GM18520 (cell line): ENCODE results near the gene AATK.

Source experiments
- ATAC-seq: cut with Tn5 transposase; IDR thresholded peaks from one replicate; pipeline ENCODE4 v1.9.1; 2021; ENCODE audit not compliant: unreplicated experiment

The AATK gene

DNA sequence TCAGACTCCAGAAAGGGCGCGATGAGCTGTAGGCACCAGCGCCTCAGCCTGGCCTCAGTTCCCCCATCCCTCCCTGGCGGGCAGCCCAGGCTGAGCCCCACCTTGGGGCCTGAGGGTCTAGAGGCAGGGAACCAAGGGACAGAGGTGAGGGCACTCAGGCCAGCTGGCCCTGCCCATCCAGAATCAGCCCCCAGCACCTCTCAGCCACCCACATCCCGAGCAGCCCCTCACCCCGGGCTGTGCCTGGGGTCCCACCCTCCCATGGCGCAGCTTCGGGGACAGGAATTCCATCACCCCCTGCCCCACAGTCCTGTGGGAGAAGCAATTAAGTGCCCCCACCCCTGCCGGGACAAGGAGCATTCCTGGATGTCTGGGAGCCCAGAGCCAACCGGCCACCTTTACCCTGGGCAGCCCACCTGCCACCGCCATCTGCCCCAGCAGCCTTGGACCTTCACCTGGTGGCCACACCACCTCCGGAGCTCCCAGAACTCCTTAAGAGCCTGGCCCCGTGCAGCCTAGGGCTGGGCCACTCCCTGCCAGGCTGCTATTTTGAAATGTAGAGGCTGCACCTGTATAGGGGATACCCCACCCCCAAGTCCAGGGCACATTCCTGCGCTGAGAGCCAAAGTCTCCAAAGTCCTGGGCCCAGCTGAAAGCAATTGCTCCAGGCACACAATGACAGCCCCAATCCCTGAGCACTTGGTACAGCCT lies 34.4 kb downstream of the AATK start:
- ATAC-seq: no peak

DNA sequence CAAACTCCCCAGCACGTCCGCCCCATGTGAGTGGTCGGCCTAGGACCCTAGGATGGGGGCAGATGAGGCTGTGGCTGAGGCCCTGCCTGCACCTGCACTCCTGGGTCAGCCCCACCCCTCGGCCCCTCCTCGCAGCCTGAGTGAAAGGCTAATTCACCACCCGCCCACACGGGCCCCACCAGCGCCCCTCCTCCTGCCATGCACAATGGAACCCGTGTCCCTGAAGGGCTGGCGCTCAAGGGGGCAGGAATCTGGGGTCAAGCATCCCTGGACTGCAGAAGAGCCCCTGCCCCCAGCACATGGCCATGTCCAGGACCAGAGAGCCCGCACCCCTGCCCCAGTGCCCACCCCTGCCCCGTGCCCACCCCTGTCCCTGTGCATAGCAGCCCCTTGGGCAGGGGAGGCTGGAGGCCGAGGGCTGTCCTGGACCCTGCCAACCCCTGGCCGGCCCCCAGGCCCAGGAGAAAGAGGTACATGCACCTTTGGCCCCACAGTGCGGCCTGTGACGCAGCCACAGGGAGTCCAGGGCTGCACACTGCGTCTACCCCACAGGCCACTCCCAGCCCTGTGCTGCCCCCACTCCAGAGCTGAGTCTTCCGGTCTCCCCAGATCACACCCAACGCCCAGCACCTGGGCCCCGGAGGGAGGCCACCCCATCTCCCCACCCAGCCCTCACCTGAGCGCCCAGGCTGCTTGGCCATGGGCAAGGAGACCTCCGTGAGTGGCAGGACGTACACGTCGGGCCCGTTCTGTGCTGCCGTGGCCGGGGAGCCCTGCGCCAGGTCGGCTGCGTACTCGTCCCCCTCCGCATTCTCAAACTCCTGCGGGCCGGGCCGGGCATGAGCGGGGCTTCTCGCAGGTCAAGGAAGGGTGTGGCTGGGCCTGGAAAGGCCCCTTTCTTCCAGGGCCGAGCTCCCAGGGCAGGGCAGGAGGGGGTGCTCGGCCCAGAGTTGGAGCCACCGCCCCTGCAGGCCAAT lies 35.3 kb downstream of the AATK start:
- no peak for ATAC-seq

- ATAC-seq: no peak
Observed at GRCh38 chr17:81129711-81130367, 36.2 kb downstream of the AATK start.

DNA sequence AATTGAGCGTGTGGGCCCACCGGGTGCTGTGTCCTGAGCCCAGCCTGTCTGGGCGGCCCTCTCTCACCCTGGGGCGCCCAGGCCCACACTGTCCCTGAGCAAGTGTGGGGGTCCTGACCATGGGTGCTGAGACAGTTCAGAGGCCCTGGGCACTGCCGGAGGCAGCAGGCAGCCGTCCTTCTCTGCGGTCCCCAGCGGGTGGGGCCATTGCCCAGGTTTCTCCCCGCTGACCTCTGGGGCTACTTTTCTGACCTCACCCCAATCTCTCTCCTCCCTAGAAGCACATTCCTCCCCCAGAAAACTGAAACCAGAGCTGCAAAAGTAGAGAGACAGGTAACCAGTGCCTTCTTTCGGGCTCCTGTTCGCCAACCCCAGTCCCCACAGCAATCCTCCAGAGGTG lies 36.7 kb downstream of the AATK start:
- no peak for ATAC-seq

DNA sequence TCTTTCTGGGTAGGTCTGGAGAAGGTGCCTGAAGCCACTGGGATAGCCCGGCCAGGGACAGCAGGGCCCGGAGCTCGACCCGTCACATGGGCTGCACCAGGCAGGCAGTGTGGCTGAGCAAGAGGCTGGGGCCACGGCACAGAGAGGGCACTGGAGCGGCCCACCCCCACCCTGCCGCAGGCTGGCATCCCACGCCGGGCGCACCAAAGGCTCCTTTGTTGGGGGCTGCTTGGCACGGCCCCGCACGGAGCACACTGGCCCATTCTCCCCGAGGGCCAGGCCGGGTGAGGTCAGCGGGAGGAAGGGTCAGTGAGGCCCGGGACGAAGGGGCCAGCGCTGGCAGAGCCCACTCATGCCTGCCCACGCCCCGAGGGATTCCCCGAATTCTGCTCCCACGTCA lies 37.2 kb downstream of the AATK start:
- no peak for ATAC-seq

GRCh38 chr17:81128338-81128737 lies 37.7 kb downstream of the AATK start:
- ATAC-seq: no peak

- ATAC-seq: no peak
Observed at GRCh38 chr17:81127526-81128177, 38.4 kb downstream of the AATK start.

- ATAC-seq: no peak
Observed at GRCh38 chr17:81127133-81127455, 38.9 kb downstream of the AATK start.

DNA sequence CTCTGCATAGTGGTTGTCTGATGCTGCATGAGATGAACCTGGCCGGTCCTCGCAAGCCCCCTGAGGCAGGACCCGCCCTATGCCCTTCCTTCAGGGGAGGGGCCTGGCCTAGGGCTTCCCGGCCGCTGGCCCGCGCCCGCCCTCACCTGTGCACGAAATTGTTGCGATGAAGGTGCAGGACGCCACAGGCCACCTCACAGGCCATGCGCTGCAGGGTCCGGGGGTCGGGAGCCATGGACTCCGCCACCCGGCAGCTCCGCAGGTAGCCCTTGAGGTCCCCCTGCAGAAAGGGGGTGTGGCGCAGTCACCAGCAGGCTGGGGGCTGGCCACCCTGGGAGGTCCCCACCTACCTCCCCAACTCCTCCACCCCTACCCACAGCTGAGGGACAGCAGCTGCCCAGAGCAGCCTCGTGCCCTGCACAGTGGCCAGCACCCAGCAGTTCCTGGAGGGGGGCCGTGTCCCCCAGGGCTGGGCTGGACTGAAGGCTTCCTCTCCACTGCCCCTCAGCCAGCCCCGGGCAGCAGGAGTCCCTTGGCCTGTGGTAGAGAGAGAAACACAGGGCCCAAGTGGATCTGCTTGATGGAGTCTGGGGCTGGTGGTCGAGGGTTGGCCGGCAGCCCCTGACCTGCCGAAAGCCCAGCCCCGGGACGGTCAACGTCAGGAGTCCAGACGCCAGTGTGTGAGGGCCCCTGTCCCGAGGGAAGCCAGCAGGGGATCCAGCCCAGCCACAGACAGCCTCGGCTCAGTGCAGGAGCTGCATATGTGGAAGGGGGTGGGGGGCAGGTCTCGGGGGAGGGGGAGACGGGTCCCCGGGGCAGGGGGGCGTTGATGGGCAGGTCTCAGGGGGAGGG lies 39.5 kb downstream of the AATK start:
- no peak for ATAC-seq

- no peak for ATAC-seq
Observed at GRCh38 chr17:81125573-81126081, 40.4 kb downstream of the AATK start.

- no peak for ATAC-seq
Observed at GRCh38 chr17:81124377-81124776, 41.6 kb downstream of the AATK start.

DNA sequence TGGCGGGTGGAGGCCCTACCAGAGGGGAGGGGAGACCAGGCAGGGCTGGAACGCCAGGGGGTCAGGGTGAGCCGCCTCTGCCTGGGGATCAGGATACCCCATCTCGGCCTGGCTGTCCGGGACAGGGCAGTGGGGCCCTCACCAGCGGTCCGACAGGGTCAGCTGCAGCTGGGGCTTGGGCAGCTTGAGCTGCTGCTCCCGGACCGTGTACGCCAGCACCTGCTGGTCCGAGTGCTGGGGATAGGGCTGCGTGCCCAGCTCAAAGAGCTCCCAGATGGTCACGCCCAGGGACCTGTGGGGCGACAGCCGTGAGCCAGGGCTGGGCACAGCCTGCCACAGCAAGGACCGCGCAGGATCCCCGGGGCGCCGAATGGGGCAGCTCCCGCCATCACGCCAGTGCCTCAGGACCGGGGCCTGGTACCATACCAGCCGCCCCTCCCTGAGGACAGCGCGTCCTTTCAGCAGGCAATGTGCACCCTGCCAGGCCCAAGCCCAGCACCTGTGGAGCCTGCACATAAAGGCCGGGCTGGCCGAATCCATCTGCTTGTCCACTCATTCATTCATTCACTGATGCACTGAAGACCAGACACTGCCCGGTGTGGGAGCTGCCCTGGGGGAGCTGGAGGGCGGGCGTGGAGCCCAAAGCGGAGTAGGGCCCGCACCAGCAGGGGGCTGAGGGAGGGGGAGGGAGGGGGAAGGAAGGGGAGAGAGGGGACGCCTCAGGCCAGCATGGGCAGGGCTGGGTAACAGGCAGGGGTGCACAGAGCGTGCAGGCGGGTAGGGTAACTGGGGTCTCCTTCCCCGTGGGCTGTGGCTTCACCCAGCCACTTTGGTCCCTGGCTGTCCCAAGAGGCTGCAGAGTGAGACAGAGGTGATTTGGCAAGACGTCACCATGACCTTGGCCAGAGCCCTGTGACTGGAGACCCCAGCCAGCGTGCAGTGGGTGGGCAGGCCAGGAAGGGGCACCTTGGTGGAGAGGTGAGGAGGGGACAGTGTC lies 42.7 kb downstream of the AATK start:
- ATAC-seq: no peak

GRCh38 chr17:81121841-81122733 lies 43.9 kb downstream of the AATK start:
- ATAC-seq: no peak

GRCh38 chr17:81120695-81121621 lies 45.1 kb downstream of the AATK start:
- ATAC-seq: no peak

- ATAC-seq: no peak
Observed at GRCh38 chr17:81120149-81120484, 45.9 kb downstream of the AATK start.

DNA sequence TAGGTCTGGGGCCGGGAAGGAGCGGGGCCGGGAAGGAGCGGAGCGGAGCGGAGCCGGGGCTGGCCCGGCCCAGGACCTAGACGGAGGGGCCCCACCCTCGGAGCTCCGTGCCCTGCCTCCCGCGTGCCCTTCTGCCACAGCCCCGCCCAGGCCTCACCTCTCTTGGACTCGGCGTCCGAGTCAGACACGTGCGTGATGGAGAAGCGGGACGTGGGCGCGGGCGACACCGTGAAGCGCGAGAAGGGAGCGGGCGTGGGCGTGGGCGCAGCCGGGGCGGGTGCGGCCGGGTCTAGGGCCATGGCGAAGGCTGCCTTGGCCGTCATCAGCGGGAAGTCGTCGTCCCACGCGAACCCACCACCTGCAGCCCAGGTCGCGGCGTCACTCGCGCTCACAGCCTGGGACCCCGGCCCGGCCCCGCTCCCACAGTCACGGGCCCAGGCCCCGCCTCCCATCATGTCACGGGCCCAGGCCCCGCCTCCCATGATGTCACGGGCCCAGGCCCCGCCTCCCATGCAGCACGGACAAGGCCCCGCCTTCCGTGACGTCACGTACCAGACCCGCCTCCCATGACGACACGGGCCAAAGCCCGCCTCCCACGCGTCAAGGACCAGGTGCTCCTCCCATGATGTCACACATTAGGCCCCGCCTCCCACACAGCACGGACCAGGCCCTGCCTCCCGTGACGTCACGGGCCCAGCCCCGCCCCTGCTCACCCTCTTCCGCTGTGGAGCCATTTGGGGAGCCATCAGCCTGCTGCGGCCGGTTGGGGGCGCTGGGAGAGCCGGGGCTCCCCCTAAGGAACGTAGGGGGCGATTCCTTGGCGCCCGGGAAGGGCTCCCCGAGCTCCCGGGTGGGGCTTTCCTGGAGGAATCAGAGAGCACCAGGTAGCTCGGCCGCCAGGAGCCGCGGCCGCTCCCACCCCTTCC lies 46.5 kb downstream of the AATK start:
- ATAC-seq: no peak
